ENCODE measurements around the gene TCF25.

TCF25 gene

DNA sequence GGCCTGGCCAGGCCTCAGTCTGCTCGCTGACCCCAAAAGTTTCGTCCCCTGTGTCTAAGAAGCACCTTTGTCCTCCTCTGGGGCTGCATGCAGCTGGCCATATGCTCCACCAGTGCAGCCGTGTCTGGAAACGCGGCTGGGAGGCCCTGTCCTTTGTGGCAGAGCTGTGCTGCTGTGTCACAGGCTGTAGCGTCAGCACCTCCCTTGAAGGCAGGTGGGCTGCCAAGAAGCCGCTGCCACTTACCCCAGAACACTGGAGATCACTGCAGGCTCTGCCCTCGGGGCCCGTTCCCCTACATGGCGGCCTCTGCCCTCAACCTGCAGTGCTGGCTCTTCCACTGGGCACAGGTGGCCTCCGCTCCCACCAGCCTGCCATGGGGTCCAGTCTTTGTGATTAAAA is 29.6 kb downstream of the TCF25 start:
- Histone ChIP-seq H3K9me3 (ENCODE audit: insufficient read depth, low read length) (no peaks in the 10 kb centered on the region), H3K79me2 (ENCODE audit: insufficient read depth, low read length) (no peaks in the 10 kb centered on the region), H3K9me2 (replicated peaks; ENCODE audit: insufficient read depth, low read length) (no peaks in the 10 kb centered on the region), H3K27me3 (ENCODE audit: low read length) (no peaks in the 10 kb centered on the region), H2AFZ (ENCODE audit: low read depth, low read length, severe bottlenecking) (no peak overlapping the region), H3F3A (ENCODE audit: insufficient read depth) (peaks cover 8% of the 10 kb centered on the region; the same call in 1 of the 2 replicates), H3K27ac (ENCODE audit: low read depth, low read length) (no peak overlapping the region), H4K20me1 (ENCODE audit: low read depth, low read length) (no peaks in the 10 kb centered on the region), H3K4me2 (ENCODE audit: low read depth, low read length, poor library complexity, severe bottlenecking) (no peak overlapping the region), H3K36me3 (ENCODE audit: low read length) (peaks cover 3% of the 10 kb centered on the region; the same call in 1 of the 2 replicates), H3K9ac (ENCODE audit: low read length) (no peak overlapping the region), H3K4me3 (ENCODE audit: insufficient read depth, low read length, poor library complexity, severe bottlenecking) (no peak overlapping the region)
- TF ChIP-seq, protein P1, sequence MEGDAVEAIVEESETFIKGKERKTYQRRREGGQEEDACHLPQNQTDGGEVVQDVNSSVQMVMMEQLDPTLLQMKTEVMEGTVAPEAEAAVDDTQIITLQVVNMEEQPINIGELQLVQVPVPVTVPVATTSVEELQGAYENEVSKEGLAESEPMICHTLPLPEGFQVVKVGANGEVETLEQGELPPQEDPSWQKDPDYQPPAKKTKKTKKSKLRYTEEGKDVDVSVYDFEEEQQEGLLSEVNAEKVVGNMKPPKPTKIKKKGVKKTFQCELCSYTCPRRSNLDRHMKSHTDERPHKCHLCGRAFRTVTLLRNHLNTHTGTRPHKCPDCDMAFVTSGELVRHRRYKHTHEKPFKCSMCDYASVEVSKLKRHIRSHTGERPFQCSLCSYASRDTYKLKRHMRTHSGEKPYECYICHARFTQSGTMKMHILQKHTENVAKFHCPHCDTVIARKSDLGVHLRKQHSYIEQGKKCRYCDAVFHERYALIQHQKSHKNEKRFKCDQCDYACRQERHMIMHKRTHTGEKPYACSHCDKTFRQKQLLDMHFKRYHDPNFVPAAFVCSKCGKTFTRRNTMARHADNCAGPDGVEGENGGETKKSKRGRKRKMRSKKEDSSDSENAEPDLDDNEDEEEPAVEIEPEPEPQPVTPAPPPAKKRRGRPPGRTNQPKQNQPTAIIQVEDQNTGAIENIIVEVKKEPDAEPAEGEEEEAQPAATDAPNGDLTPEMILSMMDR (IDR thresholded peaks at IDR 0.05; ENCODE audit: insufficient read depth, low read length, poor library complexity, severe bottlenecking): no peak
- TF ChIP-seq EZH2phosphoT487 (conservative IDR thresholded peaks at IDR 0.05; ENCODE audit: low read length): no peak

DNA sequence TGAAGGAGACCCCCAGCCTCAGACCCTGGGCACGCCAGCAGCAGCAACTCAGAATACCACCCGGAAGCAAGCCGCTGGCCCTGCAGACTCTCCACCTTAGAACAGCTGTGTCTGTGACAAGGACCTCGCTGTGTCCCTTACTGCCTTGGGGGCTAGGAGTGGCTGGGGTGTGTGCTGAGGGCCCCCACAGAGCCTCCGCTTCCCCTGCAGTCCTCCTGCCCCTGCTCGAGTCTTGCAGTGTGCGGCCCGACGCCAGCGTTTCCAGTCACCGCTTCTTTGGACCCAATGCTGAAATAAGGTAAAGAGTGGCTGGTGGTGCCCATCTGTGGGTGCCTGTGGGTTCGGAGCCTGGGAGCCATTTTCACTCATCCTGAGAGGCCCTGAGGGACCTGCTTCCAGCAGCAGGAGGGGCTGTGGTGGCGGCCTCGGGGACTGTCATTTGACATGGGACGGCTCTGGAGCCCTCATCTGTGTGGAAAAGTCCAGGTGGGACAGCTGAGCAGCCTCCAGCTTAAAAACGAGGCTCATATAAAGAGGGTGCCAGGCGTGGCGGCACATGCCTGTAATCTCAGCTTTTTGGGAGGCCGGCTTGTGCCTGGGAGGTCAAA is 30.6 kb downstream of the TCF25 start:
- TF ChIP-seq EZH2phosphoT487 (conservative IDR thresholded peaks at IDR 0.05; ENCODE audit: low read length): no peak
- TF ChIP-seq, protein P1 (IDR thresholded peaks at IDR 0.05; ENCODE audit: insufficient read depth, low read length, poor library complexity, severe bottlenecking): no peak
- H3K79me2 ChIP-seq (ENCODE audit: insufficient read depth, low read length): no peaks in the 10 kb centered on the region
- H3K9me3 ChIP-seq (ENCODE audit: insufficient read depth, low read length): no peaks in the 10 kb centered on the region
- H3K9ac ChIP-seq (ENCODE audit: low read length): no peak overlapping the region
- H3K4me3 ChIP-seq (ENCODE audit: insufficient read depth, low read length, poor library complexity, severe bottlenecking): no peak overlapping the region
- peaks cover 12% of the 10 kb centered on the region for H3F3A ChIP-seq (ENCODE audit: insufficient read depth)
- no peak overlapping the region for H3K4me2 ChIP-seq (ENCODE audit: low read depth, low read length, poor library complexity, severe bottlenecking)
- no peaks in the 10 kb centered on the region for H4K20me1 ChIP-seq (ENCODE audit: low read depth, low read length)
- H3K27ac ChIP-seq (ENCODE audit: low read depth, low read length): no peak overlapping the region
- peaks cover 3% of the 10 kb centered on the region; the same call in 1 of the 2 replicates for H3K36me3 ChIP-seq (ENCODE audit: low read length)
- H2AFZ ChIP-seq (ENCODE audit: low read depth, low read length, severe bottlenecking): no peak overlapping the region
- H3K9me2 ChIP-seq (replicated peaks; ENCODE audit: insufficient read depth, low read length): no peaks in the 10 kb centered on the region
- no peaks in the 10 kb centered on the region for H3K27me3 ChIP-seq (ENCODE audit: low read length)

DNA sequence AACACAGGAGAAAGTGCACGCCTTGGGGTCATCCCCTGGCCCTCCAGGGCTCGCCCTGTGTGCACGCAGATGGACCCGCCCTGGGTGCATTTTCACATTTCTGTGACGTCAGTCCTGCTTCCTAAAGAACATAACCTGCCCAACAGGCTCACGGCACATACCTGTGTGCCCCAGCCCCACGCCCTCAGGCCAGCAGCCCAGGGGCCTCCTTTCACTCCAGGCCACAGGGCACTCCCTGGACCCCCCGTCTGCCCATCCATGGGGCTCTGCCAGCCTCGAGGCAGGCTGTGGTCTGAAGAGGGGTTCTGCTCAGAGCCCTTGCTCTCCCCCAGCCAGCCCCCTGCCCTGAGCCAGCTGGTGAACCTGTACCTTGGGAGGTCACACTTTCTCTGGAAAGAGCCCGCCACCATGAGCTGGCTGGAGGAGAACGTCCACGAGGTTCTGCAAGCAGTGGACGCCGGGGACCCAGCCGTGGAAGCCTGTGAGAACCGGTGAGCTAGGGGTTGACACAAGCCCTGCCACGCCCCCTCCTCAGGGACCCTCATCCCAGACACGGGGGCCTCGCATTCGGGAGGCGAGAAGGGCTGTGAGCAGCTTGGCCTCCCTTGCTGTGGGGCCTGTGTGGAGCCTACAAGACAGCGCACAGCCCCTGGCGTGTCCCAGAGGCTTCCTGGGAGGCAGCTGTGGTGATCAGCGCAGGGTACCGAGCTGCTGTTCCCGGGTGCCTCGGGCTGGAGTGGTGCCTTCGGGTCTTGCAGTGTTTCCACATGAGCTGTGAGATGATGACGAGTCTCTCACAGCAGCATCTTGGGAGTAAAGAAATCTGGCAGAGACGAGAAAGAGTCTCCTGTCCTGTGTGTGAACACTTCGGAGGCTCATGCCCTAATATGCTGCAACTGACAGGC is 31.5 kb downstream of the TCF25 start:
- Histone ChIP-seq H3K4me2 (ENCODE audit: low read depth, low read length, poor library complexity, severe bottlenecking) (no peak overlapping the region), H3K9ac (ENCODE audit: low read length) (no peak overlapping the region), H3K79me2 (ENCODE audit: insufficient read depth, low read length) (no peaks in the 10 kb centered on the region), H3K9me2 (replicated peaks; ENCODE audit: insufficient read depth, low read length) (no peaks in the 10 kb centered on the region), H3K4me3 (ENCODE audit: insufficient read depth, low read length, poor library complexity, severe bottlenecking) (no peak overlapping the region), H4K20me1 (ENCODE audit: low read depth, low read length) (no peaks in the 10 kb centered on the region), H3F3A (ENCODE audit: insufficient read depth) (peaks cover 15% of the 10 kb centered on the region), H2AFZ (ENCODE audit: low read depth, low read length, severe bottlenecking) (no peak overlapping the region), H3K27me3 (ENCODE audit: low read length) (no peaks in the 10 kb centered on the region), H3K9me3 (ENCODE audit: insufficient read depth, low read length) (no peaks in the 10 kb centered on the region), H3K27ac (ENCODE audit: low read depth, low read length) (no peak overlapping the region), H3K36me3 (ENCODE audit: low read length) (peaks cover under 1% of the 10 kb centered on the region; the same call in 1 of the 2 replicates)
- TF ChIP-seq, protein P1 (IDR thresholded peaks at IDR 0.05; ENCODE audit: insufficient read depth, low read length, poor library complexity, severe bottlenecking): no peak
- no peak for TF ChIP-seq EZH2phosphoT487 (conservative IDR thresholded peaks at IDR 0.05; ENCODE audit: low read length)

Data from SU-DHL-6 (cell line).